ENCODE data around the gene TMEM107.

The TMEM107 gene

GRCh38 chr17:8162997-8163977, 12.9 kb downstream of the TMEM107 start:
- DNase-seq (ENCODE audit: low spot score) (no peak), FAIRE-seq (no peak)

DNA sequence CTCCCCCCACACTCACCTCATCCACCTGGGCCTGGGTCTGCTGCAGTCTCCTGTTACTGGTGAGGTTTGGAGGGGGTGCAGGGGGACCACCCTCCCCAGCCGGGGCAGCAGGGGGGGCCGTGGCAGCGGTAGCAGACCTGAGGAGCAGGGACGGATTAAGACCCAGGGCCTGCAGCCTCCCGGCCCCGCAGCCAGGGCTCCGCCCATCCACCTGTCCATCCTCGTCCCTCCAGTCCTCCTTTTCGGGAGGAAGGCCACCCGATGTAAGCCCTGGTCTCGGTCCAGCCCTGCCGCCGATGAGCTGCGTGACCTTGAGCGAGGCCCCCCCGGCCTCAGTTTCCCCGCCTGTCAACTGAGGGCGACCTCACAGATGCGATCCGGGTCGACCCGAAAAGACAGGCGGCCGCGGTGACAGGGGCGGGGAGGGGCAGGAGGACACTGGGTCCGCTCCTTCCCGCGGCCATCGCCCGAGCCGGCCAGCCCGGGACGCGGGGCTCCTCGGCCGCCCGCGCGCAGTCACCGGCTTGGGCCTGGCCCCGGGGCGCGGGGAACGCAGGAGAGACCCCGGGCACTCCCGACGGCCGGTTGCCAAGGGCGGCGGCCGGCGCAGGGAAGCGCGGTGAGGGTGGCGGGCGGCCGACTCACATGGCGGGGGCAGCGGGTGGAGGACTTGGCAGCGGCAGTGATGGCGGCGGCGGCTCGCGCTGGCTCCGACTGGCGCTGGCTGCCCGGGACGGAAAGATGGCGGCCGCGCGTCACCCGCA, 13.8 kb downstream of the TMEM107 start, which contains the start of gene VAMP2:
TSS of gene VAMP2 (minus strand) at position 716 of the 764 bp plus-strand sequence. CDS start at position 647, 69 bp downstream.
- no peak for FAIRE-seq
- no peak for DNase-seq (ENCODE audit: low spot score)

DNA sequence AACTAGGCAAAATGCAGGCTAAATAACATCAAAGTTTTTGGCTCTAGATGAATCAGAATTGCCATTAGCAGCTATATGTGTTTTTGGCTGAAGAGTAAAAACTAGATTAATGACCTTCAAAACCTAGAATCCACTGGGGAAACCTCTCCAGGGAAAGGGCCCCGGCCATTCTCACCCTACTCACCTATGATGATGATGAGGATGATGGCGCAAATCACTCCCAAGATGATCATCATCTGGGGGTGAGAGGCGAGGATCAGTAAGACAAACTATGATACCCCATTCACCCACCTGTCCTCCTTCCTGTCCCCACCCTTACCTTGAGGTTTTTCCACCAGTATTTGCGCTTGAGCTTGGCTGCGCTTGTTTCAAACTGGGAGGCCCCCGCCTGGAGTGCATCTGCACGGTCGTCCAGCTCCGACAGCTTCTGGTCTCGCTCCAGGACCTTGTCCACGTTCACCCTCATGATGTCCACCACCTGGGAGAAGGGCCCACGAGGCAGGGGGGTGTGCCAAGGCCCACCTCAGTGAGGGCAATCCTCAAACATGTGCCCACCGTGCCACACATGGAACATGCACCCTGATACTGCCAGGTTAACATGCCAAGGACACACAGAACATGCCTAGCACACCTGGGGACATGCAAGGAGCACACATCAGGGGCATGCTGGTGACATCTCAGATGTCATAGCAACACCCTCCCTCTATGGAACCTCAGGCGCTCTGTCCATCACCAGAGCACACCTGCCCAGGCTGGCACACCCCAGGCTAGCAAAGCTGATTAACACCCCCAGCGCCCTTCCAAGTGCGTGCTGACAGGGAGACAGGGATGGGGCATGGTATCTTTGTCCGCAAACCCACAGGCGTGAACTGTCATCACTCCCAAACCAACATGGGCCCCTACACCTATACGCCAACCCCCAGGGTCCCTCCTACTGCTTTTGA, 14.6 kb downstream of the TMEM107 start:
- DNase-seq (ENCODE audit: low spot score) (no peak), FAIRE-seq (no peak)

DNA sequence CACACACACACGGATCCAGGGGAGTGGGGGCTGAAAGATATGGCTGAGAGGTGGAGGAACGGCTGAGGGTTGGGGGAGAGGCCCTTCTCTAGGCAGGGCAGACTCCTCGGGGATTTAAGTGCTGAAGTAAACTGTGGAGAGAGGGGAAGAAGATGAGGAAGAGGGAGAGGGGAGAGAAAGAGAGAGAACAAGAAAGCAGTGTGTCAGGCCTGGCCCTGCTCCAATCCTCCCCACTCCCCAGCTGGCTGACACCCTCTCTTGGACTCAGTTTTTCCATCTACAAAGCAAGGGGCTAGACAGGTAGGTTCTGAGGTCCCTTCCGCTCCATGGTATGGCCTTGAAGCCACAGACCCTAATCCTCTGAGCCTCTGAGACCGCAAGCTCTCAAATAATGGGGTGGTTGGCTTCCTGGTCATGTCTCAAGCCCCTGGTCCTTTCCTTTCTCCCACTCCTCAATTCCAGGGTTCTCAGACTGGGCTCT, 15.4 kb downstream of the TMEM107 start:
- FAIRE-seq: no peak
- no peak for DNase-seq (ENCODE audit: low spot score)

DNA sequence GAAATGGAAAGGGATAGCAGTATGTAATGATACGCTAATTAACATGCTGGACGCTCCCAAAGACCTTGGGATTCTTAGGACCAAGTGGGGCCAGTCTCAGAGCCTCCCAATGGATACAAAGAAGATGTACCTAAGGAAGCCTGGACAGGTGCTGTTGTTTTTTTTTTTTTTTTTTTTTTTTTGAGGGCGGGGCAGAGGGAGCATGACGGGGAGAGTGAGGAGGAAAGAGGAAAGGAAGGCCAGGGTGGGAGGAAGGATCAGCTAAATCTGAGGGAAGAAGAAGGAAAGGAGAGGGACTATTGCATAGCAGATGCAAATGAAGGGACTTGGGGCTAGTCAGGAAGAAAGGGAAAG, 16.0 kb downstream of the TMEM107 start:
- FAIRE-seq: no peak
- DNase-seq (ENCODE audit: low spot score): no peak

DNA sequence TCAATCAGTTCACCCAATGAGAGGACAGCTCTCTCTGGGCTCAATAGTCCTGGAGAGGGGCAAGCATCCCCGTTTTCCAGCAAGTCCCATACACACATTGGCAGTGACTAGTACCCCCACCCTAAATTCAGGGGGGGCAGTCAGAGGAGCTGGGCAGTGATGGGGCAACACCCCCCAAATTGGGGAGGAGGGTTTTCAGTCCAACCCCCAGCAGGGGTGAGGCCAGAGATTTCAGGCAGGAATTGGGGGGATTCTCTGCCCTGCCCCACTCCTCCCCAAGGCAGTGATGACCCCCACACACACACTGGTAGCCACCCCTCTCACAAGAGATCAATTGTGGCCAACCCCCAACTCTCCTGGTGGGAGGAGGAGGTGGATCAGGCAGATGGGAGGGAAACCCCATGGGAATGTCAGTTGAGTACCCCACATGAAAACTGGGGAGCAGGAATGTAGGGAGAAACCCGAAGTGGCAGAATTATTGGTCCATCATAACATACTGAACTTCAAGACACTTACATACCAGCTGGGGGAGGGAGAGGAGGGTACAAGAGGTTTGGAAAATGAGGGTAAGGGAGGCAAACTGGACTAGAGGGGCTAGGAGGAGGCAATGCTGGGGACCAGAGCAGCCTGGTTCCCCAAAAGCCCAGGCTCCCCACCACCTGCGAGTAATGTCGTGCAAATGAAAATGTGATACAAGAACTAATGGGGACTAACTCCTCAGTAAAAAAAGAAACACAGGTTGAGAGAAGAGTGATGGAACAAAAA, 16.5 kb downstream of the TMEM107 start:
- FAIRE-seq: no peak
- DNase-seq (ENCODE audit: low spot score): no peak

DNA sequence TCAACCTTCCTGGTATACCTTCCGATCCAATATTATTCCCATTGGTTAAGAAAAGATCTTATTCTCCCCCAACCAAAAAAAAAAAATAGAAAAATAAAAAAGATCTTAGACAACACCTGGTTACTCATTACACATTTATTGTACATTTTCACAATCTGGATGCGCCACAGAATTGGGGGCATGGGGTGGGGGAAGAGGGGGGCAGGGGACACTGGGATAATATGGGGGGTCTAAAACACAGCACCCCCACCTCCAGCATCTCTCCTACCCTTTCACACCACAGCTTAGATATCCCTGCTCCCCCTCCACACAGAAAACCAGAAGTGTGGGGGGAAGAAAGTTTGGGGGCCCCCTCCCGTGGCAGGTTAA, 17.2 kb downstream of the TMEM107 start:
- FAIRE-seq: no peak
- DNase-seq (ENCODE audit: low spot score): no peak

DNA sequence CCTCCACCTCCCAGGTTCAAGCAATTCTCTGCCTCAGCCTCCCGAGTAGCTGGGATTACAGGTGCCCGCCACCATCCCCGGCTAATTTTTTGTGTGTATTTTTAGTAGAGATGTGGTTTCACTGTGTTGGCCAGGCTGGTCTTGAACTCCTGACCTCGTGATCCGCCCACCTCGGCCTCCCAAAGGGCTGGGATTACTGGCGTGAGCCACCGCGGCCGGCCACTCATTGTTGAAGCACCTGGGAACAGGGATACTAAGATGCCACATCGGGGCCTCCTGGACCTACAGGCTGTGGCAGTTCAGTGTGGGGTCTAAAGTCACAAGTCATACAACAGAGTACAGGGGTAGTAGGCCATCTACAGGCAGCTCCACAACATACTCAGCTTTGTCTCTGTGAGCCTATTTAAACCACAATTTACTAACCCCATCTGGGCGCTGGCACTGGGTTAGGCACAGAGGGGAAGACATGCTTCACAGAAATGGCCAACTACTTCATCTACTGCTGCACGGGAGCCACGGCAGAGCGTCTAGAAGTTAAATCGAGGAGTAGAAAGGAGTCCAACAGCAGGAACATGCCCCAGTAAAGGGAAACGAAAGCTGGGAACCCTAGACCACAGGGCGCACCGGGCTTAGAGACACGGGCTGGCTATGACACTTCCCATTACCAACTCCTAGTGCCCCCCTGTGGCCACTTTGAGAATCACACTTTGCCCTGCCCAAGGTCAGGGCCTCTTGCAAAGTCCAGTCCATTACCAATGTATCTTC, 17.7 kb downstream of the TMEM107 start:
- FAIRE-seq (peak; percentile 12), DNase-seq (ENCODE audit: low spot score) (peak; percentile 70)

GRCh38 chr17:8156246-8156992, 19.8 kb downstream of the TMEM107 start:
- DNase-seq (ENCODE audit: low spot score) (peak; percentile 100), FAIRE-seq (peak; percentile 94)

GRCh38 chr17:8155996-8156245, 20.3 kb downstream of the TMEM107 start:
- no peak for FAIRE-seq
- no peak for DNase-seq (ENCODE audit: low spot score)

GRCh38 chr17:8155231-8155995, 20.8 kb downstream of the TMEM107 start:
- FAIRE-seq (no peak), DNase-seq (ENCODE audit: low spot score) (no peak)

DNA sequence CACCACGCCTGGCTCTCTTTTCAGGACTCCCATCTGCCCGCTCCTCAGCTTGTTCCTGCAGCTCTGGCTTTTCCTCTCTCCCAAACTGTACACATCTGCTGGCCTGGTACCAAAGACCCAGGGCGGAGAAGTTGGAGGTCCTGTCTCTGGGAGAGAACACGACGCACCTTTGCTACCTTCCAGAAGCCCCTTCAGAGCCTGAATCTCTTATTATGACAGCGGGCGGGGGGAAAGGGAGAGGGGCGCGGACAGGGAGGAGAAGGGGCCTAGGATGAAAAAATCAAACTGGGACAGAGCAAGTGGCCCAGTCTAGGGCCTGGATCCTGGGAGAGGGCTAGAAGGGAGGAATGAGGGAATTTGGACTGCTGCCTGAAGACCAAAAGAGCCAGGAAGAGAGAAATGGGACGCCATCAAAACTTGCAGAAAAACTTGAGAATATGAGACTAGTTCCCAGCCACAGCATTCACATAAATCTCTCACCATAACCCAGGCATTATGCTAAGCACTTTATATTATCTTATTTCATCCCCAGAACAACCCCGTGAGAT, 21.5 kb downstream of the TMEM107 start:
- FAIRE-seq: no peak
- no peak for DNase-seq (ENCODE audit: low spot score)

GRCh38 chr17:8153957-8154607, 22.1 kb downstream of the TMEM107 start:
- DNase-seq (ENCODE audit: low spot score) (peak; percentile 93), FAIRE-seq (peak; percentile 85)

GRCh38 chr17:8153525-8153956, 22.6 kb downstream of the TMEM107 start:
- peak; percentile 99 for DNase-seq (ENCODE audit: low spot score)
- FAIRE-seq: peak; percentile 95

- no peak for FAIRE-seq
Measured at GRCh38 chr17:8153031-8153451, 23.1 kb downstream of the TMEM107 start.

DNA sequence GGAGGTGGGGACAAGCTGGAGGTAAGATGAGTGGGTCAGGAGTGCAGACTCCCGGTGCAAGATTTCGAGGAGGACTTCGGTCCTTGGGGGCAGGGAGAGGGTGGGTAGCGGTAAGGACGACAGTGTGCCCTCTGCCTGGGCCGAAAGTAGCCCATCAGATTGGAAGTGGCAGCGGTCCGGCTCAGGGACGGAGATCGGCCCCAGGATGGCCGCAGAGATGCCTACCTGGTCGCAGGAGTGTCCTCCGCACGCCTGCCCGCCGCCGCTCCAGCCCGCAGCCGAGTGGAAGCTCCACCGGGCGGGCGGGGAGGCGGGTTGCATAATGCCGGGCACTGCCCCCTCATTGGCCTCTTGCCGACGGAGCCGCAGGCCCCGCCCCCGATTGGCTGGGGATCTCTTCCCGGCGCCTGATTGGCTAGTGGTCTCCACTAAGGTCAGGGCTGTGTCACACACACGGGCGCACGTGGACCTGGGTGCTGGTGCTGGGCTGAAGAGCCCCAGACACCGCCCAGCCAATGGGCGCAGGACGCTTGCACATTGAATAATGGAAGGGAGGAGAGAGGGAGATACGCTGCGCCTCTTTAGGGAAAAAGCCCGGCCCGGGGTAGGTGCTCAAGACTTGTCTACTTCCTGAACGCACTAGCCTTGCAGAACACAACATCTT, 23.9 kb downstream of the TMEM107 start, which contains the start of gene PER1:
TSS of gene PER1 (minus strand) at position 293 of the 664 bp plus-strand sequence. CDS start 1,698 bp downstream, outside the sequence.
- DNase-seq (ENCODE audit: low spot score) (peak; percentile 88), FAIRE-seq (peak; percentile 64)

More at GRCh38 chr17:8153031-8153451, 23.1 kb downstream of the TMEM107 start:
- DNase-seq (ENCODE audit: low spot score): no peak

All from RCC 7860 (cell line).